Smooth muscle cell (in vitro differentiated cells): Measurements from ENCODE around the gene HTT. TPM values are rescaled to one million over a fixed set of nuclear protein-coding genes. Genes with fewer than 3 reads are reported as not detected.

Source experiments
- DNase-seq: peaks from one replicate; lab custom pipeline; 2025; ENCODE audit not compliant: unreplicated experiment; lab: John Stamatoyannopoulos, UW
- H2AFZ ChIP-seq: fragments of 200-600 bp; sonication (generic); 2 replicates; pipeline ENCODE4 v1.6.0; 2016; ENCODE audit warnings: antibody characterized with exemption, low read depth, mild to moderate bottlenecking
- H3F3A ChIP-seq: fragments of 200-600 bp; sonication (generic); 2 replicates; pipeline ENCODE4 v1.6.0; 2017; ENCODE audit warnings: antibody characterized with exemption, low read depth
- H3K27ac ChIP-seq: fragments of 200-600 bp; sonication (generic); 2 replicates; pipeline ENCODE4 v1.5.1; 2016; ENCODE audit warnings: low read depth, mild to moderate bottlenecking
- H3K27me3 ChIP-seq: fragments of 200-600 bp; sonication (generic); 2 replicates; pipeline ENCODE4 v1.6.1; 2016; ENCODE audit warnings: low read depth, mild to moderate bottlenecking
- H3K36me3 ChIP-seq: fragments of 200-600 bp; sonication (generic); 2 replicates; pipeline ENCODE4 v1.5.1; 2016; ENCODE audit warnings: low read depth
- H3K4me1 ChIP-seq: fragments of 200-600 bp; sonication (generic); 2 replicates; pipeline ENCODE4 v1.5.1; 2016; ENCODE audit warnings: low read depth
- H3K4me2 ChIP-seq: fragments of 200-600 bp; sonication (generic); 2 replicates; pipeline ENCODE4 v1.6.0; 2016; ENCODE audit warnings: mild to moderate bottlenecking
- H3K4me3 ChIP-seq: fragments of 200-600 bp; sonication (generic); 2 replicates; pipeline ENCODE4 v1.5.1; 2016; ENCODE audit warnings: mild to moderate bottlenecking
- H3K79me2 ChIP-seq: fragments of 200-600 bp; sonication (generic); 2 replicates; pipeline ENCODE4 v1.6.0; 2016; ENCODE audit warnings: low read depth, mild to moderate bottlenecking
- H3K9ac ChIP-seq: fragments of 200-600 bp; sonication (generic); 2 replicates; pipeline ENCODE4 v1.6.0; 2016; ENCODE audit warnings: low read depth
- H3K9me3 ChIP-seq: fragments of 200-600 bp; sonication (generic); replicated peaks from 2 replicates; pipeline ENCODE4 v1.5.1; 2016; ENCODE audit warnings: low read depth
- H4K20me1 ChIP-seq: fragments of 200-600 bp; sonication (generic); 2 replicates; pipeline ENCODE4 v1.6.0; 2016; ENCODE audit warnings: low read depth
- WGBS: methylation state at CpG from one replicate; pipeline ENCODE4 v1.1.7; 2016; ENCODE audit warnings: low lambda C conversion rate; 5-methylcytosine and 5-hydroxymethylcytosine counted together
- polyA plus RNA-seq: library from polyadenylated mRNA; unstranded; fragments of >200 nt; fragmentation: Nextera tagmentation; extraction: Ambion mirVana; gene quantifications from 2 replicates; pipeline ENCODE4 v1.2.1, GENCODE V29; 2016
- total RNA-seq: library from RNA; depleted of rRNA; stranded (reverse); fragments of >200 nt; gene quantifications from 2 replicates; pipeline ENCODE4 v1.2.3, GENCODE V29; 2014
- TF ChIP-seq, protein P1 (sequence below): fragments of 200-600 bp; sonication (generic); IDR thresholded peaks from 2 replicates; pipeline ENCODE4 v1.5.1; 2017; ENCODE audit warnings: borderline replicate concordance, mild to moderate bottlenecking, antibody characterized with exemption; ENCODE audit not compliant: insufficient read depth, poor library complexity, severe bottlenecking

The HTT gene
- total and polyA plus RNA-seq, 2 experiments from 2014 or later = 7.1 to 16.4 TPM

DNA sequence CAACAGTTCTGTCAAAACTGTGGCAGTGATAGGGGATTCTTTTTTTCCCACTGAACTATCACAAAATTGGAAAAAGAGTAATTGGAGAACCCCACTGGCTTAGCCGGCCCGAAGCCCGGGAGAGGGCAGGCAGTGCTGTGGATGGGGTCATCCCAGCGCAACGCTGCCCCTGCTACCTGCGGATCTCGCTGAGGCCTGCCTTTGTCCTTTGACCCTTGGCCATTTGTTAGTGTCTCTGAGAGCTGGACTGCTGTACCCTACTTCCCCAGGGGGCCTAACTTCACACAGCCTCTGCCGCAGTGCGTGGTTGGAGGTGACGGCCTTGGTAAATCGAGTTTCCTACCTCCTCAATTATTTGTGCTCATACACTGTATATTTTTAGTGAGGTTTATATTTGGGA, 131.5 kb downstream of the HTT start:
- 98% methylated on average over 11 of the region's 11 CpGs for WGBS
- Histone ChIP-seq H3K36me3 (peaks cover 17% of the 10 kb centered on the region), H3K27me3 (no peaks in the 10 kb centered on the region), H3K4me3 (no peak overlapping the region), H3K79me2 (no peaks in the 10 kb centered on the region), H2AFZ (no peak overlapping the region), H3K9ac (no peak overlapping the region), H3K4me2 (no peak overlapping the region), H3K9me3 (no peaks in the 10 kb centered on the region), H3K4me1 (peaks cover 4% of the 10 kb centered on the region), H3F3A (peaks cover 12% of the 10 kb centered on the region), H4K20me1 (peaks cover 8% of the 10 kb centered on the region), H3K27ac (no peak overlapping the region)
- no peak for DNase-seq
- TF ChIP-seq, protein P1, sequence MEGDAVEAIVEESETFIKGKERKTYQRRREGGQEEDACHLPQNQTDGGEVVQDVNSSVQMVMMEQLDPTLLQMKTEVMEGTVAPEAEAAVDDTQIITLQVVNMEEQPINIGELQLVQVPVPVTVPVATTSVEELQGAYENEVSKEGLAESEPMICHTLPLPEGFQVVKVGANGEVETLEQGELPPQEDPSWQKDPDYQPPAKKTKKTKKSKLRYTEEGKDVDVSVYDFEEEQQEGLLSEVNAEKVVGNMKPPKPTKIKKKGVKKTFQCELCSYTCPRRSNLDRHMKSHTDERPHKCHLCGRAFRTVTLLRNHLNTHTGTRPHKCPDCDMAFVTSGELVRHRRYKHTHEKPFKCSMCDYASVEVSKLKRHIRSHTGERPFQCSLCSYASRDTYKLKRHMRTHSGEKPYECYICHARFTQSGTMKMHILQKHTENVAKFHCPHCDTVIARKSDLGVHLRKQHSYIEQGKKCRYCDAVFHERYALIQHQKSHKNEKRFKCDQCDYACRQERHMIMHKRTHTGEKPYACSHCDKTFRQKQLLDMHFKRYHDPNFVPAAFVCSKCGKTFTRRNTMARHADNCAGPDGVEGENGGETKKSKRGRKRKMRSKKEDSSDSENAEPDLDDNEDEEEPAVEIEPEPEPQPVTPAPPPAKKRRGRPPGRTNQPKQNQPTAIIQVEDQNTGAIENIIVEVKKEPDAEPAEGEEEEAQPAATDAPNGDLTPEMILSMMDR = no peak

GRCh38 chr4:3206439-3207100, 132.1 kb downstream of the HTT start:
- DNase-seq = no peak
- Histone ChIP-seq H3K4me3 (no peak overlapping the region), H3F3A (peaks cover 12% of the 10 kb centered on the region), H3K36me3 (peaks cover 17% of the 10 kb centered on the region), H3K4me2 (no peak overlapping the region), H3K79me2 (no peaks in the 10 kb centered on the region), H2AFZ (no peak overlapping the region), H3K4me1 (peaks cover 4% of the 10 kb centered on the region), H3K27me3 (no peaks in the 10 kb centered on the region), H3K9me3 (no peaks in the 10 kb centered on the region), H3K27ac (no peak overlapping the region), H3K9ac (no peak overlapping the region), H4K20me1 (peaks cover 8% of the 10 kb centered on the region)
- WGBS = 97% methylated on average over 18 of the region's 18 CpGs
- TF ChIP-seq, protein P1 = no peak

DNA sequence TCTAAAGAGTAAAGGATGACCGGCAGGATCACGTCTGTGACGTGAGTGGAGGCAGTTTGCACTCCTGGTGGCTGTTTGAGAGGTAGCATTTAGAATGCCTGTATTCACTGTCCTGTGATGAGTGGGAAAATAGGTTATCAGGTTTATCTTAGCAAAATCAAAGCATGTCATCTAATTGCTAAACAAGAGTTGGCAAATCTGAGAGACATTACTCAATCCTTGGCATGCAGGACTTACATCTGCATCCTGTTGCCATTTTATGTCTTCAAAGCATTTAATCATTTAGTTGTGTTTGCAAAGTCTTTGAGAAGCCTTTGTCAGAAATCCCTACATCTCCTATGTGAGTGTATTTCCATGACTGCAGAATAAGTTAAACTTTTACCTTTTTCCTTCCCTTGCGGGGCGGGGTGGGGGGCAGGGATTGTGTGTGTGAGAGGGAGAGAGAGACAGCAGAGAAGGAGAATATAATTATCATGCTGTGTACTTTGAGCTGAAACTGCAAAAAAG, 133.1 kb downstream of the HTT start:
- DNase-seq = no peak
- Histone ChIP-seq H3K4me1 (peaks cover 4% of the 10 kb centered on the region), H3K4me2 (no peak overlapping the region), H3K9ac (no peak overlapping the region), H3K36me3 (peaks cover 20% of the 10 kb centered on the region), H3K4me3 (no peak overlapping the region), H3K9me3 (no peaks in the 10 kb centered on the region), H4K20me1 (peaks cover under 1% of the 10 kb centered on the region), H3K79me2 (no peaks in the 10 kb centered on the region), H2AFZ (no peak overlapping the region), H3K27me3 (no peaks in the 10 kb centered on the region), H3K27ac (no peak overlapping the region), H3F3A (peaks cover 10% of the 10 kb centered on the region)
- WGBS = 94% methylated on average over 5 of the region's 5 CpGs
- TF ChIP-seq, protein P1 = no peak

DNA sequence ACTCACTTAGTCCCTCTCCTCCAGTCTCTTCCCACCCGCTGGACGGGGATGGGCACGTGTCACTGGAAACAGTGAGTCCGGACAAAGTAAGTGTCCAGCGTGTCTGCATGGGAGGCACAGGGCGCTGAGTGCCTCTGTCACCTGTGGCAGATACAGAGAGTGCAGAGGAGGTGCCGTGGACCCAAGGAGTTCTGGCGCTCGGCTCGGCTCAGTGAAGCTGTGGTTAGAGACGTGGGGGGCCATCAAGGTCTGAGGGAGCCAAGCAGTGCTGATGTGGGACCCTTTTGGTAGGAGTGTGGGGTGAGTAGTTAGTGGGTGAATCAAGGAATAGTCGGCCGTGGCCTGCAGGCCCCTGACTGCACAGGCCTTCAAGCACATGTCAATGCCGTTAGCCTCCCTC, 134.3 kb downstream of the HTT start:
- TF ChIP-seq, protein P1 = no peak
- no peaks in the 10 kb centered on the region for H3K9me3 ChIP-seq
- no peaks in the 10 kb centered on the region for H3K27me3 ChIP-seq
- no peak overlapping the region for H3K4me2 ChIP-seq
- no peak for DNase-seq
- H3K36me3 ChIP-seq = peaks cover 20% of the 10 kb centered on the region
- no peaks in the 10 kb centered on the region for H3K79me2 ChIP-seq
- no peaks in the 10 kb centered on the region for H4K20me1 ChIP-seq
- WGBS = 96% methylated on average over 14 of the region's 14 CpGs
- H3K27ac ChIP-seq = no peak overlapping the region
- no peak overlapping the region for H2AFZ ChIP-seq
- H3K4me1 ChIP-seq = peaks cover 4% of the 10 kb centered on the region
- no peaks in the 10 kb centered on the region for H3F3A ChIP-seq
- H3K4me3 ChIP-seq = no peak overlapping the region
- no peak overlapping the region for H3K9ac ChIP-seq
